ENCODE results near the gene MORN1. TPM values are rescaled to one million over a fixed set of nuclear protein-coding genes. Genes with fewer than 3 reads are reported as not detected.

The MORN1 gene
- polyA plus RNA-seq, 1 donor = 10.3 TPM

DNA sequence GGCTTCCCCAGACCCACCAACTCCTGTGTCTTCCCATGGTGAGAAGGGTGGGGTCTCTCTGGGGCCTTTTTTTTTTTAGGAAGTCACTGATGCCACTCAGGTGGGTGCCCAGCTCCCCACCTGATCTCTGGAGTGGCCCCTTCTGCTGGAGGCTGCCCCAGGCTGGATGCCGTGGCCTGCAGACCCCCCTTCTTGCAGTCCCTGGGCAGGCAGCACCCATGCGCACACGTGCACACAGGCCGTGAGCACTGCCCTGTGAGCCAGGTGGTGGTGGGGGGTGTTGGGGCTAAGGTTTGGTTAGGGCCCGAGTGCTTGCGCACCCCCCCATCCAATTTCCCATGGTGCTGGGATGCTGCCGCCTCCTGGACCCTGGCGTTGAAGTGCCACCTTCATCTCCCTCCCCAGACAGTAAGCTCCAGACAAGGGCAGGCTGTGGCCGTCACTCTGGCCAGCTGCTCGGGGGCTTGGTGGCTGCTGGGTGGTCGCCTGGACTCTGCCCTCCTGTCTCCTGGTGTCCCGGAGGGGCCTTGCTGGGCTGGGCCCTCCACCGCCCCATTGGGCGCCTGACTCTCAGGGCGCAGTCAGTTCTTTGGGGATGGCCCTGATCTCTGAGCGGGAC, 112.7 kb downstream of the MORN1 start:
- Histone ChIP-seq H3K4me3 (ENCODE audit: low read length) (no peak overlapping the region), H3K36me3 (ENCODE audit: control insufficient read depth, insufficient read depth, low read length) (peaks cover 13% of the 10 kb centered on the region), H3K27ac (ENCODE audit: low read length) (peak overlapping the region; percentile 75), H3K27me3 (ENCODE audit: control insufficient read depth, insufficient read depth, low read length) (no peaks in the 10 kb centered on the region), H3K9me3 (ENCODE audit: control insufficient read depth, low read depth, low read length) (no peaks in the 10 kb centered on the region), H3K4me1 (ENCODE audit: control insufficient read depth, insufficient read depth, low read length) (peaks cover 67% of the 10 kb centered on the region)
- whole genome bisulfite sequencing (ENCODE audit: insufficient coverage, low lambda C conversion rate) = no CpG with 5 or more reads among the region's 16 CpGs
- no peak for DNase-seq

GRCh38 chr1:2277741-2278488, 113.4 kb downstream of the MORN1 start:
- Histone ChIP-seq H3K27ac (ENCODE audit: low read length) (peak overlapping the region; percentile 41), H3K4me1 (ENCODE audit: control insufficient read depth, insufficient read depth, low read length) (peaks cover 74% of the 10 kb centered on the region), H3K27me3 (ENCODE audit: control insufficient read depth, insufficient read depth, low read length) (no peaks in the 10 kb centered on the region), H3K36me3 (ENCODE audit: control insufficient read depth, insufficient read depth, low read length) (peaks cover 8% of the 10 kb centered on the region), H3K4me3 (ENCODE audit: low read length) (no peak overlapping the region), H3K9me3 (ENCODE audit: control insufficient read depth, low read depth, low read length) (no peaks in the 10 kb centered on the region)
- no CpG with 5 or more reads among the region's 25 CpGs for WGBS (ENCODE audit: insufficient coverage, low lambda C conversion rate)
- peak; percentile 71 to 78 for DNase-seq

DNA sequence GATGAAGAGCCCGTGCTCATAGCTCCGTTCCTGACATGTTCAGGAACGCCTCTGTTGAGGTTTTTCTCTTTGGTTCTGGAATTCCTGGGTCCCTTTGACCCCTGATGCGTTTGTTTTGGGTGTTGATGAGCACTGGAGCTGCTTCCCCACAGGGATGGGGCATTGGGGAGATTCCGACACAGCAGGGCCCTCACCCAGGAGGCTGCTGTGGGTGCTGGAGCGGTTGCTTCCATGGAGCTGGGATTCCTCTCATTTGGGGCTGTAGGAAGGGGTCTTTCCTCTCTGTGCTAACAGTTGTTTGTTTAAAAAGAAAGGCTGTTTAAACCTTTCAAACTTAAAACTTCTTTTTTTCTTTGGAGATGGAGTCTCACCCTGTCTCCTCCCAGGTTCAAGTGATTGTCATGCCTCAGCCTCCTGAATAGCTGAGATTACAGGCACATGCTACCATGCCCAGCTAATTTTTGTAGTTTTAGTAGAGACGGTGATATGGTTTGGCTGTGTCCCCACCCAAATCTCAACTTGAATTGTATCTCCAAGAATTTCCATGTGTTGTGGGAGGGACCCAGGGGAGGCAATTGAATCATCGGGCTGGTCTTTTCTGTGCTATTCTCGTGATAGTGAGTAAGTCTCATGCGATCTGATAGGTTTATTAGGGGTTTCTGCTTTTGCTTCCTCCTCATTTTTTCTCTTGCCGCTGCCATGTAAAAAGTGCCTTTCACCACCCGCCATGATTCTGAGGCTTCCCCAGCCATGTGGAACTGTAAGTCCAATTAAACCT, 114.4 kb downstream of the MORN1 start:
- DNase-seq = no peak
- WGBS (ENCODE audit: insufficient coverage, low lambda C conversion rate) = no CpG with 5 or more reads among the region's 12 CpGs
- no peak overlapping the region for H3K4me3 ChIP-seq (ENCODE audit: low read length)
- peaks cover 3% of the 10 kb centered on the region for H3K36me3 ChIP-seq (ENCODE audit: control insufficient read depth, insufficient read depth, low read length)
- H3K9me3 ChIP-seq (ENCODE audit: control insufficient read depth, low read depth, low read length) = no peaks in the 10 kb centered on the region
- peak overlapping the region; percentile 77 for H3K27ac ChIP-seq (ENCODE audit: low read length)
- peaks cover 83% of the 10 kb centered on the region for H3K4me1 ChIP-seq (ENCODE audit: control insufficient read depth, insufficient read depth, low read length)
- H3K27me3 ChIP-seq (ENCODE audit: control insufficient read depth, insufficient read depth, low read length) = no peaks in the 10 kb centered on the region

GRCh38 chr1:2275796-2276536, 115.4 kb downstream of the MORN1 start:
- H3K4me1 ChIP-seq (ENCODE audit: control insufficient read depth, insufficient read depth, low read length) = peaks cover 94% of the 10 kb centered on the region
- peak; percentile 52 to 85 for DNase-seq
- no peak overlapping the region for H3K4me3 ChIP-seq (ENCODE audit: low read length)
- peaks cover 3% of the 10 kb centered on the region for H3K36me3 ChIP-seq (ENCODE audit: control insufficient read depth, insufficient read depth, low read length)
- H3K27me3 ChIP-seq (ENCODE audit: control insufficient read depth, insufficient read depth, low read length) = no peaks in the 10 kb centered on the region
- H3K27ac ChIP-seq (ENCODE audit: low read length) = peak overlapping the region; percentile 77
- no peaks in the 10 kb centered on the region for H3K9me3 ChIP-seq (ENCODE audit: control insufficient read depth, low read depth, low read length)
- no CpG with 5 or more reads among the region's 14 CpGs for WGBS (ENCODE audit: insufficient coverage, low lambda C conversion rate)

- Histone ChIP-seq H3K4me1 (ENCODE audit: control insufficient read depth, insufficient read depth, low read length) (peaks cover 99% of the 10 kb centered on the region), H3K9me3 (ENCODE audit: control insufficient read depth, low read depth, low read length) (no peaks in the 10 kb centered on the region), H3K27ac (ENCODE audit: low read length) (peak overlapping the region; percentile 41), H3K36me3 (ENCODE audit: control insufficient read depth, insufficient read depth, low read length) (peaks cover 3% of the 10 kb centered on the region), H3K4me3 (ENCODE audit: low read length) (no peak overlapping the region), H3K27me3 (ENCODE audit: control insufficient read depth, insufficient read depth, low read length) (no peaks in the 10 kb centered on the region)
- DNase-seq = no peak
- WGBS (ENCODE audit: insufficient coverage, low lambda C conversion rate) = no CpG with 5 or more reads among the region's 21 CpGs
These were observed 116.4 kb downstream of the MORN1 start for GRCh38 chr1:2274929-2275475.

DNA sequence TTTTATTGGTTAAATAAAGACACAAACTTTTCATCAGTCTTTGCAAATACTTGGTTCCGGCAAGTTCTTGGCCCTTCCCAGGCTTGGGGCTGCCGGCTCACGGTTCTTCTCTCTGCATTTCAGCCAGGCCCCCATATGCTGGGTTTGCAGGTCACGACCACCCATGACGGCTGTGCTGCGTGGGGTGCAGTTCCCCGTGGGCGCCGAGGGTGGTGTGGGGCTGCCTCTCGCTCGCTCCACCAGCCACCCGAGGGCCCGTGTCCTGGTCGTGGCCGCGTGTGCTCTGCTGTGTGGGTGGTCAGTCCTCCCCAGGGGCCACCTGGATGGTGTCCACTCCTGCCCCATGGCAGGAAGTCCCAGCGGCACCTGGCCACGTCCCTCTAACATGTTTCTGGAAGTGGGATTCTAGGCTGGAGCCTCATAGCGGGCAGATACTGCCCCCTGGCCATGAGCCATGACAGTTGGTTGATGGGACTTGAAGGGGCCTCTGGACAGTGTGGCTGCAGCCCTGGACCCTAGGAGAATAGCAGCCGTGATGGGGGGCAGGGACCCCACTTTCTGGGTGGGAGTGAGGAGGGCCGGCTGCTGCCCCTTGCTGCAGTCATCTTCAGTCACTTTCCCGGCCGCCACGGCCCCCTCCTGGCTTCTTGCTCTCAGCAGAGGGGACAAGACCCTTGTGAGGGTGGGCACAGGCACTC, 117.0 kb downstream of the MORN1 start:
- Histone ChIP-seq H3K27ac (ENCODE audit: low read length) (no peak overlapping the region), H3K9me3 (ENCODE audit: control insufficient read depth, low read depth, low read length) (no peaks in the 10 kb centered on the region), H3K4me1 (ENCODE audit: control insufficient read depth, insufficient read depth, low read length) (peaks cover 95% of the 10 kb centered on the region), H3K27me3 (ENCODE audit: control insufficient read depth, insufficient read depth, low read length) (no peaks in the 10 kb centered on the region), H3K36me3 (ENCODE audit: control insufficient read depth, insufficient read depth, low read length) (peaks cover 3% of the 10 kb centered on the region), H3K4me3 (ENCODE audit: low read length) (no peak overlapping the region)
- no peak for DNase-seq
- WGBS (ENCODE audit: insufficient coverage, low lambda C conversion rate) = no CpG with 5 or more reads among the region's 24 CpGs

DNA sequence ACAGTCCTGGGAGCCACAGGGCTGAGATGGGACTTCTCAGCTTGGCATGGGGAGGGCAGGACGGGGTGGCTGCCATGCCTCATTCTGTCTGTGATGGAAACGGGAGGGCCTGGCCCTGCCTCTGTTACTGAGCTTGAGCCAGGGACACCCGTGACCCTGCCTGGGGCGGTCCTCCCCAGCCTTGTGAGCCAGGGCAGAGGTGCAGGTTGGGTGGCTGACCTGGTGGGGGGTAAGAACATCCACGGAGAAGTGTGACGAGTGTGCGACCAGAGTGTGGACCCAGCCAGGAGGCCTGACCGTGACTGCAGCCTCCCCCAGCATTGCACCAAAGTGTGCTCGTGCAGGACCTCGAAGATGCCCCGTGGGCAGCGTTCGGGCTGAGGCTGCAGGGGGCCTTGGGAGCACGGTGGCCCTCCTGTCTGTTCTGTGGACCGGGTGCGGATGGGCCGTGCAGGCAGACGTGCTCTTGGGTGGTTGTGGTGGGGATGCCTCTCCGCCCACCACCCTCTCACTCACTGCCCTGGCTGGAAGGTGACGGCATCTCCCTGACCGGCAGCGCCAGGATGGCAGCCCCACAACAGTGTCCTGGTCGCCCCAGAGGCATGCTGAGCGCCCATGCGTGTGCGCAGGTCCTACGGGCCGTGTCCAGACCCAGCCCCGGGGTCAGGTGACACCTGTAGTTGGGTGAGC, 117.8 kb downstream of the MORN1 start:
- peaks cover 3% of the 10 kb centered on the region for H3K36me3 ChIP-seq (ENCODE audit: control insufficient read depth, insufficient read depth, low read length)
- peaks cover 86% of the 10 kb centered on the region for H3K4me1 ChIP-seq (ENCODE audit: control insufficient read depth, insufficient read depth, low read length)
- H3K27me3 ChIP-seq (ENCODE audit: control insufficient read depth, insufficient read depth, low read length) = no peaks in the 10 kb centered on the region
- H3K4me3 ChIP-seq (ENCODE audit: low read length) = no peak overlapping the region
- no peaks in the 10 kb centered on the region for H3K9me3 ChIP-seq (ENCODE audit: control insufficient read depth, low read depth, low read length)
- no CpG with 5 or more reads among the region's 29 CpGs for WGBS (ENCODE audit: insufficient coverage, low lambda C conversion rate)
- DNase-seq = no peak
- H3K27ac ChIP-seq (ENCODE audit: low read length) = no peak overlapping the region

DNA sequence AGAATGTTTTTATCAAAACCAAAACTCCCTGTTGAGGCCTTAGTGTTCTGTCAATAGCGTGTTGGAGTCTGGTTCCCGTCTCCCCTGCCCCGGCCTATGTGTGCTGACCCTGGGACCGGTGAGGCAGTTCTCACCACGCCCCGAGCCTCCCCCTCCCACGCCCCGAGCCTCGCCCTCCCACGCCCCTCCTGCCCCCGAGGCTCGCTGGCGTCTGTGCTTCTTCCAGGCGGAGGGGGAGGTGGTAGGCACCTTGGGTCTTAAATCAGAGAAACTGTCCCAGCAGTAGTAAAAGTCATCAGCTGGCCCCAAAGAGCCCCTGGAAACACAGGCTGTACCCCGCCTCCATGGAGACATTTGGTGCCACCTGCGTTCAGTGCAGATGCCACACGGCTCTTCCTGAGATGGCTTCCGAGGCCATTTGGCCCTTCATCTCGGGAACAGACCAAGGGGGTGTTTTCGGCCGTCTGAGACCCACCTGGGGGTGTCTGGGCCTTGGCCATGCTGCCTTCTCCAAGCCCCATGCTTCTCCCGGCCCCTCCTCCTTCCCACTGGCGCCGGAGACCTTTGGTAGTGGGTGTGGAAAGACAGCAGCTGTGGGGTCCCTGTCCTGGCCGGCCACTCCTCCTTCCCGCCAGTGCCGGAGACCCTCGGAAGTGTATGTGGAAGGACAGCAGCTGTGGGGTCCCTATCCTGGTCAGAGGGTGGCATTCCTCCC, 118.5 kb downstream of the MORN1 start:
- Histone ChIP-seq H3K27me3 (ENCODE audit: control insufficient read depth, insufficient read depth, low read length) (no peaks in the 10 kb centered on the region), H3K9me3 (ENCODE audit: control insufficient read depth, low read depth, low read length) (no peaks in the 10 kb centered on the region), H3K36me3 (ENCODE audit: control insufficient read depth, insufficient read depth, low read length) (peaks cover 3% of the 10 kb centered on the region), H3K4me3 (ENCODE audit: low read length) (no peak overlapping the region), H3K4me1 (ENCODE audit: control insufficient read depth, insufficient read depth, low read length) (peaks cover 79% of the 10 kb centered on the region), H3K27ac (ENCODE audit: low read length) (no peak overlapping the region)
- no peak for DNase-seq
- no CpG with 5 or more reads among the region's 28 CpGs for WGBS (ENCODE audit: insufficient coverage, low lambda C conversion rate)

Measured in large intestine (tissue), 3 donors.